Measurements from ENCODE around the gene NEMP1. TPM values are rescaled to one million over a fixed set of nuclear protein-coding genes. Genes with fewer than 3 reads are reported as not detected.
A peak's percentile ranks its signal among the peaks of the same experiment; 100 is the strongest.

The NEMP1 gene
- total and polyA plus RNA-seq, 2 of the 13 experiments (the other 11 are each of a cell fraction or from before 2014, with no cell fraction given) = 11.4 to 12.9 TPM

DNA sequence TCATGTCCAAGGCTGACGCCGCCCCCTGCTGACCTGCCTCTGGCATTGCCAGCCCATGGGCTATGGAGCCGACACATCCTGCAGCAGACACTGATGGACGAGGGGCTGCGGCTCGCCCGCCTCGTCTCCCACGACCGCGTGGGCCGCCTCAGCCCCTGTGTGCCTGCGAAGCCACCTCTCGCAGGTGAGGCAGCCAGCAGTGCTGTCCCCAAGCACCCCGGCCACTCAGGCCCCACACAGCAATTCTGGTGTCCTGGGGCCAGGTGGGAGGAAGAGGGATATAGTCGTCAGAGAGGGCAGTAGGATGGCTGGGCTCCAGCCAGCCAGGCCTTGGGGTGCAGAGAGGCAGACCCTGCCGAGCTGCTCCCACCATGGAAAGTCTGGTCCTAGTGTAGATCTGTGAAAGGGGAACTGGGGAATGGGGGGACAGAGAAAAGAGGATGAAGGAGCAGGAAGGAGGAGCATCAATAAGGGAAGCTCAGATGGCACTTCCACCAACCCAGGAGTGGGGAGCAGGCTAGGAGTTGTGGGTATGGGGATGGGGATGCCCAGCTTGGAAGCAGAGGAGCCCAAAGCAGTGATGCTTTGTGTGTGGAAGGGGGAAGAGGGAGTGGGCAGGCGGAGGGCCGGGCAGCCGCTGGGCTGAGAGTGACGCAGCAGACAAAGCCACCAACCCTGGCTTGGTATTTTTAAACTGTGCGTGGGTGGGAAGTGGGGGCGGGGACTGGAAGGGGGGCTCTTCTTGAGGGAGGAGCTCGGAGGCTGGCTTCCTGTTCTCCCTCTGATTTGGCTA lies 15.0 kb upstream of the NEMP1 start:
- Histone ChIP-seq H4K20me1 (ENCODE audit: insufficient read depth, low read length) (0 out of 2 replicates have a peak, but pooled peaks cover 6% of the 10 kb centered on the region), H3K36me3 (replicated peaks in 1 of 2; ENCODE audit: control insufficient read depth in 1 of 2, insufficient read depth in 2 of 2, low read length in 2 of 2) (peaks cover 13 to 37% of the 10 kb centered on the region in 2 experiments; a peak in 4 of 5 replicates), H3K27ac (ENCODE audit: extremely low read length, insufficient read depth, low read length) (no peak overlapping the region), H3K9ac (ENCODE audit: insufficient read depth, low read depth, low read length) (no peak overlapping the region), H3K79me2 (ENCODE audit: insufficient read depth, low read length) (peaks cover 15% of the 10 kb centered on the region), H3K4me1 (ENCODE audit: insufficient read depth, low read length) (peaks cover 33% of the 10 kb centered on the region), H3K4me3 (replicated peaks in 1 of 3; ENCODE audit: insufficient read depth in 1 of 3, low read depth in 2 of 3, low read length in 3 of 3) (no peak overlapping the region), H2AFZ (ENCODE audit: low read length) (no peak overlapping the region), H3K9me3 (ENCODE audit: low read length) (no peaks in the 10 kb centered on the region), H3K27me3 (ENCODE audit: control insufficient read depth in 1 of 2, insufficient read depth in 2 of 2, low read length in 2 of 2) (no peaks in the 10 kb centered on the region; a peak in 1 of 5 replicates), H3K4me2 (ENCODE audit: low read depth, low read length) (no peak overlapping the region)
- FAIRE-seq (no peak), ATAC-seq (peak; percentile 19; the same call in 2 of the 3 replicates), DNase-seq (ENCODE audit: low spot score) (no peak)
- in situ Hi-C loops (cut with HindIII; ENCODE audit: extremely low pct_ligation_motif_present, low pct_unique_long_range_greater_than_20kb) (no loop called here), intact Hi-C loops (cut with micrococcal nuclease; ENCODE audit: unreplicated experiment) (loop anchor here (1.0 to 2.0 kb wide), 2 partner anchors 15 to 24 kb away; partner anchors contain the start of gene NEMP1)
- POLR2A ChIA-PET = interaction anchor here (2.0 to 13.5 kb wide), 4 partner anchors 8 to 24 kb away, joined by 7 to 309 read pairs (median 14); partner anchors contain the start of genes NEMP1 and STAT6
- CTCF ChIA-PET (ENCODE audit: low intra/inter-chr PET ratio, low total read pairs) = interaction anchor here (1.2 to 1.4 kb wide), 2 partner anchors 19 to 24 kb away, joined by 5 to 11 read pairs; no protein-coding TSS in a partner anchor
- 95% methylated on average over 21 of the region's 24 CpGs for WGBS (ENCODE audit: low lambda C conversion rate)
- BruUV-seq (replicated peaks) = no TSS peak
- TF ChIP-seq CTCF (CRISPR knock-in tag; IDR thresholded peaks at IDR 0.05) (peak; percentile 86), KDM5B (CRISPR knock-in tag; IDR thresholded peaks at IDR 0.05; ENCODE audit: borderline replicate concordance) (peak; percentile 26; the same call in 1 of the 2 replicates), TFDP1 (CRISPR knock-in tag; IDR thresholded peaks at IDR 0.05; ENCODE audit: borderline replicate concordance) (no peak), SMC3 (IDR thresholded peaks at IDR 0.05; ENCODE audit: low read length) (peak; percentile 16; the same call in 1 of the 2 replicates), FOSL2 (CRISPR knock-in tag; IDR thresholded peaks at IDR 0.05) (0 out of 2 replicates have a peak, but pooled peaks have one; percentile 20), ZNF589 (CRISPR knock-in tag; conservative IDR thresholded peaks at IDR 0.05) (no peak), YY1 (IDR thresholded peaks at IDR 0.05; ENCODE audit: insufficient read depth, insufficient replicate concordance, low read depth, low read length) (no peak), ESRRA (CRISPR knock-in tag; IDR thresholded peaks at IDR 0.05; ENCODE audit: low read depth) (no peak), GABPB1 (CRISPR knock-in tag; IDR thresholded peaks at IDR 0.05) (peak; percentile 27; the same call in 1 of the 2 replicates), SAP130 (CRISPR knock-in tag; IDR thresholded peaks at IDR 0.05; ENCODE audit: low read depth) (no peak), MXD1 (CRISPR knock-in tag; IDR thresholded peaks at IDR 0.05) (peak; percentile 45; the same call in 1 of the 2 replicates), TBL1XR1 (IDR thresholded peaks at IDR 0.05; ENCODE audit: borderline replicate concordance, low read length, partially characterized antibody) (no peak), FOXA1 (IDR thresholded peaks at IDR 0.05) (no peak), FOXA1 (CRISPR knock-in tag; IDR thresholded peaks at IDR 0.05) (no peak), HNRNPL (IDR thresholded peaks at IDR 0.05; ENCODE audit: low read depth, low read length) (peak; percentile 74; the same call in 1 of the 2 replicates), MEIS2 (CRISPR knock-in tag; IDR thresholded peaks at IDR 0.05) (no peak)
- TF ChIP-seq, protein P1, sequence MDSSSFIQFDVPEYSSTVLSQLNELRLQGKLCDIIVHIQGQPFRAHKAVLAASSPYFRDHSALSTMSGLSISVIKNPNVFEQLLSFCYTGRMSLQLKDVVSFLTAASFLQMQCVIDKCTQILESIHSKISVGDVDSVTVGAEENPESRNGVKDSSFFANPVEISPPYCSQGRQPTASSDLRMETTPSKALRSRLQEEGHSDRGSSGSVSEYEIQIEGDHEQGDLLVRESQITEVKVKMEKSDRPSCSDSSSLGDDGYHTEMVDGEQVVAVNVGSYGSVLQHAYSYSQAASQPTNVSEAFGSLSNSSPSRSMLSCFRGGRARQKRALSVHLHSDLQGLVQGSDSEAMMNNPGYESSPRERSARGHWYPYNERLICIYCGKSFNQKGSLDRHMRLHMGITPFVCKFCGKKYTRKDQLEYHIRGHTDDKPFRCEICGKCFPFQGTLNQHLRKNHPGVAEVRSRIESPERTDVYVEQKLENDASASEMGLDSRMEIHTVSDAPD (CRISPR knock-in tag; IDR thresholded peaks at IDR 0.05) = no peak

Measured in HepG2 (cell line).